ENCODE measurements around the gene TMEM182.

Gene TMEM182

DNA sequence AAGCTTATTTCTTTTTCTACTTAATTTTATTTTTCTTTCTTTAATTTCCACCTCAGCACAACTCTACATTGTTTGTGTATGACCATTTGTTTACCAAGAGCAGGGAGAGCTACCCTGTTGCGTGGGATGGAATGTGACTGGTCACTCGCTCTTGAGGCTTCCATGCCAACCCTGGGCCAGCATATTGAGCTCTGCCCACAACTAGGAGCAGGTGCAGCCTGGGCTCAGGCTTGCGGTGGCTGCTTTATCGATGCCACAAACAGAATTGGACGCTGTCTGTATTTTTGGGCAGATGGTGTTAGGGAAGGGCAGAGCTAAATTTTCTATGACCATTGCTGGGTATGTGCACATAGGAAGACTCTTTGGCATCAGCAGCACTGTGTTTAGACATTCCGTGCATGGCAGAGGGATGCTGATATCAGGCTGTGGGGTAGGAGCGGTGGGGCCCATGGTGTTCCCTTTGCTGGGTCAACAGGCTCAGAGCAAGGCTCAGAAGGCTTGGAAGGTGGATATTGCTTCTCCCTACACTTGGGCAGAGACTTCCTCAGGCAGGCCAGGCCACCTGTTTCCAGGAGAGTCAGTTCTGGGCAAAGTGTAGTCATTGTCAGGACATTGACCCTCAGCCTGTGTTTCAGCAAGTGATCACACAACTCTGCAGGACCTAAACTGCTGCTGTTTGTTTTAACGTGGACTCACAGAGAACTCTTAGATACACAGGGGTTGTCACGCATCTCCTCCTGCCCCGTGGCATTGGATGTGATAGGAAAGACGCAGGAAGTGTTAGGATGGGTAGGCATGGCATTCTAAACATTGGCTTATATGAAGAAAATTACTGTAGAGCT lies 40.2 kb downstream of the TMEM182 start:
- FAIRE-seq (no peak), DNase-seq (ENCODE audit: insufficient read length, low spot score) (no peak)
- no peak for TF ChIP-seq POLR2A (IDR thresholded peaks at IDR 0.05; ENCODE audit: low read depth, low read length)

- DNase-seq (ENCODE audit: insufficient read length, low spot score): no peak
Measured at GRCh38 chr2:102803041-102803896, 41.4 kb downstream of the TMEM182 start.

DNA sequence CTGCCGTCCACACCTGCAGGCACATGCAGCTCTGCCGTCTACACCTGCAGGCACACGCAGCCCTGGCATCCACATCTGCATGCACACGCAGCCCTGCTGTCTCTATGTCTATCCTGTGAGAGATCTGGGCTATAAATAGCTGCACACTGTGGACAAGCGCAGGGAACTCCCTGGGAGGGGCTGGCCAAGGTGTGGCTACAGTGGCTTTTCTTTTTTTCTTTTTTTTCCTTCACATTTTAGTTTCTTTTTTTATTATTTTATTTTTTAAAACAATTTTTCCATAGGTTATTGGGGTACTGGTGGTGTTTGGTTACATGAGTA lies 42.0 kb downstream of the TMEM182 start:
- DNase-seq (ENCODE audit: insufficient read length, low spot score) (no peak), FAIRE-seq (no peak)
- no peak for TF ChIP-seq POLR2A (IDR thresholded peaks at IDR 0.05; ENCODE audit: low read depth, low read length)

More at GRCh38 chr2:102803041-102803896, 41.4 kb downstream of the TMEM182 start:
- TF ChIP-seq POLR2A (IDR thresholded peaks at IDR 0.05; ENCODE audit: low read depth, low read length): no peak
- FAIRE-seq: no peak

DNA sequence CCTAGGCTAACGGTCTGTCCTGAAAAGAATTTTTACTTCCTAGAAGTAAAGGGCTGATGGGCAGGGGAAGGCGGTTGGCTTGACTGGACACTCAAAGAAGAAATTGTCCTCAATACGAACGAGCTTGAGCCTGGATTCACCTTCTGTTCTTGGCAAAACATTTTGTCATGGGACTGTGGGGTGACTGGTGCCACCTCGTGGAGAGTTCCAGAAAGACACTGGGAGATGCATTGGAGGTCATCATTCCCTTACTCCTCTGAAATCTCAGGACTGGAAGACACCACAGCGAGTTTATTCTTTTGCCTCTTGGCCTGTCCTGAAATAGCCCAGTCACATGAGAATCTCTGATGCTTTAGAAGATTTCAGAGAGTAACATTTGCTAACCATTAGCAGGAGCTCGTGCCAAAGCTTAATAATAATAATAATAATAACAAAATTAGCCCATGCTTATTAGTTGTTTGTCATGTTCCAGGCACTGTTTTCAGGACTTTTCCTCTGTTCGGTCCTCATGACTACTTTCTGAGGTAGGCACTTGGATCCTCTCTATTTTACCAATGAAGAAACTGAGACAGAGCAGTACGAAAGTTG lies 44.5 kb downstream of the TMEM182 start:
- peak; percentile 42 for DNase-seq (ENCODE audit: insufficient read length, low spot score)
- no peak for TF ChIP-seq POLR2A (IDR thresholded peaks at IDR 0.05; ENCODE audit: low read depth, low read length)
- FAIRE-seq: peak; percentile 96

DNA sequence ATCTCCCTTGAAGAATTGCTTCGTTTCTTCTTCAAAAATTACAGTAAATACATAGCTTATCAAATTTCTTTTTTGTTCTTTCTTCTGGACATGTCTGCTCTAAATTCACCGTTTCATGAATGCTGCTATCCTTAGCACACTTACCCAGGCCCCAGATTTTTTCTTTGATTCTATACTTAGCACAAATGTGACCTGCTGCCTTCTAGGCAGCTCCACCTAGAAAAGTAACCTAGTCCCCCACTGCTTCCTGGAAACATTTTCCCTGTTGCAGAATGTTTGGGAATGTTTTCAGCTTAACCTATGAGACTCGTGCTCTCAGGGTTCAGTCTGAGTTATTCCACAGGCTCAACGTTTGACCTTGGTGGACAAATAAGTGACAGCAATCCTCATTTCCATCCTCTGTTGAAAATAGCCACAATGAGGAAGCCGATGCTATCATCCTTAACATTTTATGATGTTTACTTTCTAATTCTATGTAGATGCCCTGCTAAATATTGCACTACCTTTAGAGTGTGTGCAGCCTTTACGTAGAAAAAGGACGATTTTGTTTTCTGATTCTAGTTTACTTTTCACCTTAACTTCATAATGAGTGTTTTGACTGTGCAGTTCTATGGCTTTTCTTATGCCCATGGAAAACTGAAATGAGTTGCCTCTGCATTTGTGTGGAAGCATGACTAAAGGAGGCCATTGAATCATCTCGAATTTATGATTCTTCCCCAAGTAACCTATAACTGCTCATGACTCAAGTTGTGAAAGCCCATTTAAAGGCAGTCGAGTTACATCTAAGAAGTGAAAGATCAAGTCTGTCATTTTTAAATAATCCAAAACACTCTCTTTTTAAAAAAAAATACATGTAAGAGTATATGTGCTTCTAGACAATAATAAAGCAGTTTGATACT lies 47.7 kb downstream of the TMEM182 start:
- no peak for TF ChIP-seq POLR2A (IDR thresholded peaks at IDR 0.05; ENCODE audit: low read depth, low read length)
- DNase-seq (ENCODE audit: insufficient read length, low spot score): no peak

GRCh38 chr2:102815285-102815684 lies 53.5 kb downstream of the TMEM182 start:
- FAIRE-seq (no peak), DNase-seq (ENCODE audit: insufficient read length, low spot score) (no peak)
- no peak for TF ChIP-seq POLR2A (IDR thresholded peaks at IDR 0.05; ENCODE audit: low read depth, low read length)

More for the DNA sequence above, 47.7 kb downstream of the TMEM182 start:
- FAIRE-seq: no peak

DNA sequence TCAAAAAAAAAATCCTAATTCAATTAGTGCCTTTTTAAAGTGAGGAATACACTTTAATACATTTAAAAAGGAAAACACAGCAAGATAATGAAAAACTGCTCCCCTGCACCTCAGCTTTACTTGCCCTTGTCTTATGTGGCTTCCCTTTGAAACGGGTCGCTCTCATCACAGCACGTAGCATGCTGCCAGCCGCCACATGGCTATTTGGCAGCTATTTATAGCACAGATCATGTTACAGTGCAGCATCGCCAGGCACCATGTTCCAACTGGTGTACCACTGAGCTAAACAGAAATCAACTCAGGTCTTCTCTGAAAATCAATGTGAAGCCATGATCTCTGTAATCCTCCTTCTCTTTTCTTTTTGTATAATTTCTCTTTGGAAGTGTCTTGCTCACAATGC lies 65.1 kb downstream of the TMEM182 start:
- no peak for TF ChIP-seq POLR2A (IDR thresholded peaks at IDR 0.05; ENCODE audit: low read depth, low read length)
- FAIRE-seq (no peak), DNase-seq (ENCODE audit: insufficient read length, low spot score) (no peak)

- no peak for TF ChIP-seq POLR2A (IDR thresholded peaks at IDR 0.05; ENCODE audit: low read depth, low read length)
- no peak for FAIRE-seq
- DNase-seq (ENCODE audit: insufficient read length, low spot score): no peak
Measured at GRCh38 chr2:102832789-102833188, 71.0 kb downstream of the TMEM182 start.

DNA sequence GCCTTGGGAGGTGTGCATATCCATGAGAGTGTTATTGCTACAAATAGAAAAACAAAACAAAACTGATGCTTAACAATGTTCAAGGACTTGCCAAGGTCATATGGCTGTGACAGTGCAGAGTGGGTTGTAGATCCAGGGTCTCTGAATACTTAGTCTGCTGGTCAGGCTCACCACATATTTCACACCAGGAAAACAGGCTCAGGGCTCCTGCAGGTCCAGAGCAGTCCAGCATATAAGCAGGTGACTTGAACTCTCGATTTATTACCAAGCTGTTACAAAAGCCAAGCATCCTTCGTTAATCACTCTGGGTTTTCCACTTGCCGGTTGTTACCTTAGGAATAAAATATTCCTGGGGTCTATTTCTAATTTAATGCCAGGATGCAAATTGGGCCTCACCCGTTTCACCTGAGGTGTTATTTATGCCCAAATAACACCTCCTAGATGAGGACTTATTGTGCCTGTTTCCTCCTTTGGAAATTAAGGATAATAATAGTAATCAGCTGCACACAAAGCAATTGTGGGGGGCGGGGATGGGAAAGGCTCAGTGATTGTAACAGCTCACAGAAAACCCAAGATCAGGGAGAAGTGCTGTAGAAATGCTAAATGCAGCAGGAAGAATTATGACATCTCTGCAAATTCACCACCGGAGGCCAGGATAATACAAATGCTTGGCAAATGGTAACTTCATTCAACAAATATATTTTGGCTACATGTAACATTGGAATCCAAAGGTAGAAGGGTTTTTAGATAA lies 72.9 kb downstream of the TMEM182 start:
- no peak for DNase-seq (ENCODE audit: insufficient read length, low spot score)

GRCh38 chr2:102837626-102838198 lies 75.9 kb downstream of the TMEM182 start:
- DNase-seq (ENCODE audit: insufficient read length, low spot score): no peak
- no peak for FAIRE-seq
- no peak for TF ChIP-seq POLR2A (IDR thresholded peaks at IDR 0.05; ENCODE audit: low read depth, low read length)

More for the DNA sequence above, 72.9 kb downstream of the TMEM182 start:
- TF ChIP-seq POLR2A (IDR thresholded peaks at IDR 0.05; ENCODE audit: low read depth, low read length): no peak
- FAIRE-seq: no peak

GRCh38 chr2:102839668-102840388 lies 78.0 kb downstream of the TMEM182 start:
- FAIRE-seq (no peak), DNase-seq (ENCODE audit: insufficient read length, low spot score) (peak; percentile 23)
- TF ChIP-seq POLR2A (IDR thresholded peaks at IDR 0.05; ENCODE audit: low read depth, low read length): no peak
